Trophoblast cell (in vitro differentiated cells and primary cell): ENCODE data around the gene TGFBR3L.
A peak's percentile ranks its signal among the peaks of the same experiment; 100 is the strongest.

Source experiments
- DNase-seq, 2 donors: peaks; one replicate each; pipeline ENCODE4 v3.0.0-alpha.2; 2016
- H2AFZ ChIP-seq: 2 replicates; pipeline ENCODE4 v1.6.1; 2013; ENCODE audit warnings: low read length, moderate library complexity, mild to moderate bottlenecking; ENCODE audit not compliant: insufficient read depth, poor library complexity
- H2AK5ac ChIP-seq: 2 replicates; pipeline ENCODE4 v1.6.1; 2013; ENCODE audit warnings: mild to moderate bottlenecking, low read length
- H2BK120ac ChIP-seq: 2 replicates; pipeline ENCODE4 v1.6.1; 2013; ENCODE audit warnings: low read length, mild to moderate bottlenecking, moderate library complexity; ENCODE audit not compliant: insufficient read depth, poor library complexity
- H2BK12ac ChIP-seq: 2 replicates; pipeline ENCODE4 v1.6.1; 2013; ENCODE audit warnings: mild to moderate bottlenecking, low read length, moderate library complexity
- H2BK5ac ChIP-seq: 2 replicates; pipeline ENCODE4 v1.6.1; 2013; ENCODE audit warnings: low read length, low read depth, moderate library complexity, mild to moderate bottlenecking; ENCODE audit not compliant: poor library complexity
- H3K14ac ChIP-seq: 2 replicates; pipeline ENCODE4 v1.6.1; 2013; ENCODE audit warnings: mild to moderate bottlenecking, low read length
- H3K18ac ChIP-seq: 2 replicates; pipeline ENCODE4 v1.6.1; 2013; ENCODE audit warnings: mild to moderate bottlenecking, low read length
- H3K23ac ChIP-seq: 2 replicates; pipeline ENCODE4 v1.6.1; 2013; ENCODE audit warnings: low read length
- H3K27ac ChIP-seq: 2 replicates; pipeline ENCODE4 v1.5.1; 2013; ENCODE audit warnings: low read depth, mild to moderate bottlenecking, inconsistent platforms, low read length, moderate library complexity
- H3K27me3 ChIP-seq: 2 replicates; pipeline ENCODE4 v1.6.1; 2013; ENCODE audit warnings: inconsistent platforms, mild to moderate bottlenecking, low read length, moderate library complexity; ENCODE audit not compliant: insufficient read depth
- H3K36me3 ChIP-seq, 2 experiments: 1 replicate in 1 of 2; 2 replicates in 1 of 2; pipeline ENCODE4 v1.6.1; 2013; ENCODE audit warnings: low read length in 2 of 2, mild to moderate bottlenecking in 2 of 2, moderate library complexity in 1 of 2; ENCODE audit not compliant: insufficient read depth in 2 of 2, control insufficient read depth in 1 of 2
- H3K4ac ChIP-seq: 2 replicates; pipeline ENCODE4 v1.6.1; 2013; ENCODE audit warnings: low read depth, mild to moderate bottlenecking, low read length, moderate library complexity
- H3K4me1 ChIP-seq, 2 experiments: 1 replicate in 1 of 2; 2 replicates in 1 of 2; pipeline ENCODE4 v1.6.1; 2013; ENCODE audit warnings: low read length in 2 of 2, mild to moderate bottlenecking in 2 of 2, moderate library complexity in 1 of 2; ENCODE audit not compliant: insufficient read depth in 2 of 2, control insufficient read depth in 1 of 2
- H3K4me2 ChIP-seq: 2 replicates; pipeline ENCODE4 v1.6.1; 2013; ENCODE audit warnings: inconsistent platforms, mild to moderate bottlenecking, low read length, moderate library complexity
- H3K4me3 ChIP-seq: 2 replicates; pipeline ENCODE4 v1.5.1; 2013; ENCODE audit warnings: mild to moderate bottlenecking, low read depth, low read length, inconsistent platforms
- H3K79me1 ChIP-seq: one replicate; pipeline ENCODE4 v1.6.1; 2013; ENCODE audit warnings: low read length
- H3K79me2 ChIP-seq: 2 replicates; pipeline ENCODE4 v1.6.1; 2013; ENCODE audit warnings: low read length, mild to moderate bottlenecking; ENCODE audit not compliant: control insufficient read depth, insufficient read depth, poor library complexity
- H3K9ac ChIP-seq: 2 replicates; pipeline ENCODE4 v1.6.1; 2013; ENCODE audit warnings: mild to moderate bottlenecking, low read length
- H3K9me3 ChIP-seq: 2 replicates; pipeline ENCODE4 v1.6.1; 2013; ENCODE audit warnings: low read depth, mild to moderate bottlenecking, control low read depth, inconsistent platforms, low read length; ENCODE audit not compliant: insufficient read depth
- H4K12ac ChIP-seq: 2 replicates; pipeline ENCODE4 v1.6.1; 2013; ENCODE audit warnings: low read depth, mild to moderate bottlenecking, low read length, moderate library complexity
- H4K8ac ChIP-seq: 2 replicates; pipeline ENCODE4 v1.6.1; 2013; ENCODE audit warnings: low read depth, mild to moderate bottlenecking, low read length, moderate library complexity
- H4K91ac ChIP-seq: one replicate; pipeline ENCODE4 v1.6.1; 2013; ENCODE audit warnings: low read depth, mild to moderate bottlenecking, low read length, moderate library complexity
- WGBS: extraction: QIAGEN DNeasy Blood & Tissue Kit; methylation state at CpG from one replicate; pipeline ENCODE4 v1.1.7; 2013; ENCODE audit warnings: missing lambda C conversion rate; ENCODE audit not compliant: insufficient read length, insufficient coverage; ENCODE audit errors: extremely low coverage; 5-methylcytosine and 5-hydroxymethylcytosine counted together

TGFBR3L gene

DNA sequence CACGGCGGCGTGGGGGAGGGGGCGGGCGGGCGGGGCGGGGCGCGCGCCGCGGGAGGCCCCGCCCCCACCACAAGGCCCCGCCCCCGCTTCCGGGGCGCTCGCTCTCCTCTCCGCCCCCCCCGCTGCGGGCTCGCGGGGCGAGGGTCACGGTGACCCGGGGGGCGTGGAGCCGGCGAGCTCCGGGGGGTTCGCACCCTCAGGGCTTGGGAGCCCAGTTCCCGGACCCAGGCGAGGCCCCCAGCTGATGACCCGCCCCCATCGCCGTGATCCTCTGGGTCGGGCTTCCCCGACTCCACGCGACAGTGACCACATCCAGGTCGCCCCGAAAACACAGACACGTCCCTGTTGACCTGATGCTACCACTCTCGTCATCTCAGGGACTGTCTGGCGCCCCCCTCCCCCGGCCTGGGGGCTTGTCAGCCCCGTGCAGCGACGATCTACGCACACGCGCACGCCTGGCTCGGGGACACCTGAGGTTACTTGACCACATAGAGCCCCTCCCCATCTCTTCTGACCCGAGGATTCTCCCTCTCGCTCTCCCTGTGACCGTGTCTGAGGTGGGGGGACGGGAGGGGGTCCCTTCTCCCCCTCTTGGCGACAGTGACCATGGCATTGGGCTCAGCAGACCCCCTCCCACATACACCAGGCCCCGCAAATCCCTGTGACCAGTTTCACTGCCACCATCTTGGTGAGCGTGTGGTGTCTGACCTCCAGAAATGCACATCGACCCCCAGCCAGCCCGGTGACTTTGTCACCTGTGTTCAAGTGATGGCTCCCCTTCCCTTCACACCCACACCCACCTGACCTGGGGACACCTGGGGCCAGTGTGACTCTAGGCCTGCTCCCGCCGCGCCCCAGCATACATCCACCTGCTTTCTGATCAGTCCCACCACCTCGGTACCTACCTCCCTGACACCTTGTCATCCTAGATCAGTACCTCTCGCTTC lies 10.3 kb upstream of the TGFBR3L start:
- H3K4me2 ChIP-seq: peak overlapping the region; percentile 91
- peaks cover 2% of the 10 kb centered on the region for H3K9me3 ChIP-seq
- WGBS: no CpG with 5 or more reads among the region's 68 CpGs

GRCh38 chr19:7905268-7905667 lies 9.4 kb upstream of the TGFBR3L start:
- no peak for DNase-seq
- H2AFZ ChIP-seq: no peak overlapping the region
- peaks cover 13 to 15% of the 10 kb centered on the region in 2 experiments for H3K4me1 ChIP-seq
- H3K4me2 ChIP-seq: no peak overlapping the region
- no peak overlapping the region for H2BK5ac ChIP-seq
- peak overlapping the region; percentile 71 for H3K4ac ChIP-seq
- no peak overlapping the region for H3K23ac ChIP-seq
- no peak overlapping the region for H4K91ac ChIP-seq
- no peak overlapping the region for H3K4me3 ChIP-seq
- H3K14ac ChIP-seq: no peak overlapping the region
- H4K8ac ChIP-seq: no peak overlapping the region
- H3K36me3 ChIP-seq: peaks cover 19 to 20% of the 10 kb centered on the region in 2 experiments
- no peaks in the 10 kb centered on the region for H3K27me3 ChIP-seq
- peaks cover 2% of the 10 kb centered on the region for H3K9me3 ChIP-seq
- no peak overlapping the region for H2BK12ac ChIP-seq
- no peak overlapping the region for H3K27ac ChIP-seq
- no peak overlapping the region for H2BK120ac ChIP-seq
- no peak overlapping the region for H3K9ac ChIP-seq
- WGBS: no CpG with 5 or more reads among the region's 10 CpGs
- peaks cover 17% of the 10 kb centered on the region for H3K79me2 ChIP-seq
- H3K18ac ChIP-seq: no peak overlapping the region
- no peak overlapping the region for H2AK5ac ChIP-seq
- H4K12ac ChIP-seq: no peak overlapping the region
- H3K79me1 ChIP-seq: peaks cover 16% of the 10 kb centered on the region

More for the DNA sequence above, 10.3 kb upstream of the TGFBR3L start:
- H3K18ac ChIP-seq: peak overlapping the region; percentile 93
- H2AFZ ChIP-seq: peak overlapping the region; percentile 82
- H4K12ac ChIP-seq: peak overlapping the region; percentile 91
- peak overlapping the region; percentile 3 for H2BK12ac ChIP-seq
- peaks cover 13 to 15% of the 10 kb centered on the region in 2 experiments for H3K4me1 ChIP-seq
- peak overlapping the region; percentile 71 for H3K4ac ChIP-seq
- peak overlapping the region; percentile 86 for H3K27ac ChIP-seq
- peak overlapping the region; percentile 82 for H2BK120ac ChIP-seq
- peak overlapping the region; percentile 85 for H3K14ac ChIP-seq
- no peak overlapping the region for H3K23ac ChIP-seq
- H3K79me1 ChIP-seq: peaks cover 16% of the 10 kb centered on the region
- peaks cover 11 to 13% of the 10 kb centered on the region in 2 experiments for H3K36me3 ChIP-seq
- H2AK5ac ChIP-seq: peak overlapping the region; percentile 61
- H3K27me3 ChIP-seq: no peaks in the 10 kb centered on the region
- H4K8ac ChIP-seq: peak overlapping the region; percentile 97
- peaks cover 17% of the 10 kb centered on the region for H3K79me2 ChIP-seq
- peak in 1 of 2 donors; percentile 46 for DNase-seq
- H3K4me3 ChIP-seq: peak overlapping the region; percentile 91
- peak overlapping the region; percentile 87 for H3K9ac ChIP-seq
- H4K91ac ChIP-seq: peak overlapping the region; percentile 87
- peak overlapping the region; percentile 88 for H2BK5ac ChIP-seq

GRCh38 chr19:7905859-7906258 lies 8.8 kb upstream of the TGFBR3L start:
- no peak for DNase-seq

GRCh38 chr19:7907122-7907521 lies 7.5 kb upstream of the TGFBR3L start:
- Histone ChIP-seq H4K12ac (no peak overlapping the region), H2AK5ac (no peak overlapping the region), H3K79me1 (peaks cover 16% of the 10 kb centered on the region), H3K4me1 (peaks cover 13 to 15% of the 10 kb centered on the region in 2 experiments), H3K9ac (no peak overlapping the region), H2BK5ac (no peak overlapping the region), H2BK12ac (no peak overlapping the region), H4K8ac (no peak overlapping the region), H3K4ac (no peak overlapping the region), H3K27me3 (no peaks in the 10 kb centered on the region), H3K79me2 (peaks cover 17% of the 10 kb centered on the region), H3K36me3 (peaks cover 37% of the 10 kb centered on the region in 2 experiments), H3K4me3 (no peak overlapping the region), H4K91ac (no peak overlapping the region), H3K9me3 (peaks cover 2% of the 10 kb centered on the region), H3K18ac (no peak overlapping the region), H3K4me2 (no peak overlapping the region), H2BK120ac (no peak overlapping the region), H3K27ac (no peak overlapping the region), H3K14ac (no peak overlapping the region), H2AFZ (no peak overlapping the region), H3K23ac (no peak overlapping the region)
- no peak for DNase-seq
- no CpG with 5 or more reads among the region's 19 CpGs for WGBS

More at GRCh38 chr19:7905859-7906258, 8.8 kb upstream of the TGFBR3L start:
- H3K79me2 ChIP-seq: peaks cover 17% of the 10 kb centered on the region
- no peak overlapping the region for H4K12ac ChIP-seq
- WGBS: no CpG with 5 or more reads among the region's 10 CpGs
- H3K4me2 ChIP-seq: no peak overlapping the region
- H3K27me3 ChIP-seq: no peaks in the 10 kb centered on the region
- H2BK120ac ChIP-seq: no peak overlapping the region
- H4K8ac ChIP-seq: no peak overlapping the region
- H2BK5ac ChIP-seq: no peak overlapping the region
- H3K27ac ChIP-seq: no peak overlapping the region
- no peak overlapping the region for H2AK5ac ChIP-seq
- H3K36me3 ChIP-seq: peaks cover 25 to 26% of the 10 kb centered on the region in 2 experiments
- H3K18ac ChIP-seq: no peak overlapping the region
- peaks cover 13 to 15% of the 10 kb centered on the region in 2 experiments for H3K4me1 ChIP-seq
- H3K9me3 ChIP-seq: peaks cover 2% of the 10 kb centered on the region
- H2BK12ac ChIP-seq: no peak overlapping the region
- H2AFZ ChIP-seq: no peak overlapping the region
- H3K4ac ChIP-seq: no peak overlapping the region
- no peak overlapping the region for H4K91ac ChIP-seq
- no peak overlapping the region for H3K9ac ChIP-seq
- no peak overlapping the region for H3K14ac ChIP-seq
- H3K4me3 ChIP-seq: no peak overlapping the region
- H3K23ac ChIP-seq: no peak overlapping the region
- H3K79me1 ChIP-seq: peaks cover 16% of the 10 kb centered on the region
